T-helper 22 cell (primary cell): Measurements from ENCODE around the gene CPLX3.
"Not testable (repeated sequence)": the region's sequence is repeated elsewhere in the genome, so short reads cannot be mapped to it uniquely, and the experiment has no call there.

Source experiments
- DNase-seq: peaks from one replicate; pipeline ENCODE4 v3.0.0-alpha.2; 2020; ENCODE audit warnings: low read depth

CPLX3 gene, protein sequence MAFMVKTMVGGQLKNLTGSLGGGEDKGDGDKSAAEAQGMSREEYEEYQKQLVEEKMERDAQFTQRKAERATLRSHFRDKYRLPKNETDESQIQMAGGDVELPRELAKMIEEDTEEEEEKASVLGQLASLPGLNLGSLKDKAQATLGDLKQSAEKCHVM

GRCh38 chr15:74826364-74826819 lies at the start of gene CPLX3:
Gene CPLX3, plus strand, starts transcription at chr15:74826627. Its CDS starts 77 bp downstream, at chr15:74826704.
- no peak for DNase-seq

DNA sequence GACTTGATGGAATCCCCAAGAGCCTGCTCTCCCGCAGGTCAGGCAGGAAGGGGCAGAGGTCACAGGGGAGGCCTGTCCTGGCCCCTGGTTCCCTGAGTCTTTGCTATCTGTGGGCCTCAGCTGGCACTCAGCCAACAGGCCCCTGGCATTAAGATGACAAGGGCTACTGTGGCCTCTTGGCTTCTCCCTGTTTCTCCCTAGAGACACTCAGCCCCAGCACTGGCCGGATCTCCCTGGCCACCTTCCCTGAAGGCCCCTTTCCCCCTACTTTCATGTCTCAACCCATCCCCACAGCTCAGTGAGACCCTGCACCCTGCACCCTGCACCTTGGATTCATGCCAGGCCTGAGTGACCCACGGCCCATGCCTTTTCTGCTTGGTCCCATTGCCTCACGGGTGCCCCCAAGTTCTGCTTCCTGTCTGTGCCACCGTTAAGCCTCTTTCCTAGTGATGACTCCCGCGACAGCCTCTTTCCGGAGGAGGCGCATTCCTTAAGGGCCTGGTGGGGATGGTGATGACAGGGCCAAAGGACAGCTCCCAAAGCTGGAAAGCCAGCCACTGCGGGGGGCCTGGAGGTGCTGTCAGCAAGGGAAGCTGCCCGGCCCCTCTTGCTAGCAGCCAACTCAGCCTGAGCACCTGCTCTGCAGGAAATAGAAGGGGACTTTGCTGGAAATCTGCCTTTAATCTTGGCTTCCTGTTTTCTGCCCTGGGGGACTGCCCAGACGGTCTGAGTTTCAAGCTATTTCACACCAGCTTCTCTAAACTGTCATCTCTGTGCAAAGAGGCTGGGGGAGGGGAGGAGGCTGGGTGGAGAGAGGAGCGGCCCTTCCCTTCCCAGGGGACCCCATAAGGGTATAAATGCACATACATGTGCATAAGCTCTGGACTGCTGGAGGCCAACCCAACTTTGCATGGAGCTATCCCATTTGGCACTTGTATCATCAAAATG lies 49.3 kb upstream of the CPLX3 start:
- DNase-seq: peak; percentile 52

GRCh38 chr15:74777769-74778598 lies 48.4 kb upstream of the CPLX3 start:
- DNase-seq: no peak

DNA sequence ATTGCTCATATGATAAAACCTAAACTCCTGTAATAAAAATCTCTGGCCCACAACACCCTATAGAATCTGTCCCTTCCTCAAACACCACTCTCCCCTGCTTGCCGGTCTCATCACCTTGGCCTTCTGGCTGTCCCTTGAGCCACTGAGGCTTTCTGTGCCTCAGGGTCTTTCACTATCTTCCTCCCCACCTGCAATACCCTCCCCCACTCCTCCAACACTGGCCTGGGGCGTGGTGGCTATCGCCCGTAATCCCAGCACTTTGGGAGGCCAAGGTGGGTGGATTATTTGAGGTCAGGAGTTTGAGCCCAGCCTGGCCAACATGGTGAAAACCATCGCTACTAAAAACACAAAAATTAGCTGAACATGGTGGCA lies 47.8 kb upstream of the CPLX3 start:
- DNase-seq: no peak

GRCh38 chr15:74779162-74779648 lies 47.2 kb upstream of the CPLX3 start:
- DNase-seq: no peak

DNA sequence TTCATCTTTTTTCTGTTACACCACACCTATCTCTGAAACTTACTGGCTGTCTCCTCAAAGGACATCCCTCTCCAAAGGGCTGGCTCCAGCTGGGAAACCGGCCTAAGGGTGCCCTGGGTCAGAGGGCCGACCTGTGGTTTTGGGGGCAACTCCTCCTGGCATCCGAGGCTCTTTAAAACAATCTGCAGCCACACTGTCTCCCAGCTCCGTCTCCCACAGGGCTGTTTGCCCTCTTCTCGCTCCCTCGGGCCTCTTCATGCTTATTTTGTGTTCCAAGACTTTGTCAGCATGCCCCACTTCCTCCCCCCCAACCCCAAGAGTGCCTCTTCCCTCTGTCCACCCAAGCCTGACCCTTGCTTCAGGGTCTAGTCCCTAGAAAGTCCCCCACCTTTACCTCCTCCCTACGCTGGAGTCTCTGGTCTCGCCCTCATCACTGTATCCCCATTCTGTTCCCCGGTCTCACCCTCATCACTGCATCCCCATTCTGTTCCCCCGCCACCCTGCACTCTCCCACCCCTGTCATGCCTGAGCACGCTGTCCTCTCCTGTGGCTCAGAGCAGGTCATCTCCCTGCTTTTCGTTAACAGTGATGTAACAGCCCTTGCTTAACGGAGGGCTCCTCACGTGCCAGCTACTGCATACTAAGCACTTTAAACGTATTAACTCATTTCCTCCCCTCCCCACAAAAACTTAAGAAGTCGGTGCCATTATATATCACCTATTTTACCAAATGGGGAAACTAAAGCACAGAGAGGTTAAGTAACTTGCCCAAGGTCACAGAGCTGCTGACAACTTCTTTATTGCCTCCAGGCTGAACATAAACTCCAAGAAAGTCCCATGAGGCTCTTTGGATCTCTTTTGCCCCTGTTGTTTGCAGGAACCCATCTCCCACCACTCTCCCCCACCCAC lies 45.6 kb upstream of the CPLX3 start:
- DNase-seq: no peak

GRCh38 chr15:74781431-74782258 lies 44.8 kb upstream of the CPLX3 start, which contains the start of gene CSK:
Gene CSK, plus strand, starts transcription at chr15:74782080. Its CDS starts 16,218 bp downstream, at chr15:74798298.
- DNase-seq: peak; percentile 68

DNA sequence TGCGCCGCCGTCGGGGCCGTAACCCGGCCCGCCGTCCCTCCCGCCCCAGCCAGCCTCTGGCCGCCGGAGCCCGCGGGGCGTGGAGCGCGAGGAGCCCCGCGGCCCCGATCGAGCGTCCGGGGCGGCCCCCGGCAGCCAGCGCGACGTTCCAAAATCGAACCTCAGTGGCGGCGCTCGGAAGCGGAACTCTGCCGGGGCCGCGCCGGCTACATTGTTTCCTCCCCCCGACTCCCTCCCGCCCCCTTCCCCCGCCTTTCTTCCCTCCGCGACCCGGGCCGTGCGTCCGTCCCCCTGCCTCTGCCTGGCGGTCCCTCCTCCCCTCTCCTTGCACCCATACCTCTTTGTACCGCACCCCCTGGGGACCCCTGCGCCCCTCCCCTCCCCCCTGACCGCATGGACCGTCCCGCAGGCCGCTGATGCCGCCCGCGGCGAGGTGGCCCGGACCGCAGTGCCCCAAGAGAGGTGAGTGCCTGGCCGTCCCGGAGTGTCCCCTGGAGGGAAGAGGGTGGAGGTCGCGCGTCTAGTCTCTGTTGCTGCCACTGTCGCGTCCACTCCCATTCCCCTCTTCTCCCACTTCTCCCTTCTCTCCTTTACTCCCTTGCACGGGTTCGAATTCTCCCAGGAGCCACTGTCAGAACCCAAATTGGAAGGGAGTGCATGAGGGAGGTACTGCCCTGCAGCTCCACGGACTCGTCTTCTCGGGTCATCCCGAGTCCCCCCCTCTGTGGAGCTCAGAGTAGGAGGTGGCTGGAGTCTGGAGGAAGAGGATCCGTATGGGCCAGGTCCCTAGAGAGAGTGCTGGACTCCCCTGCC lies 44.0 kb upstream of the CPLX3 start:
- peak; percentile 56 for DNase-seq

GRCh38 chr15:74783072-74783807 lies 43.2 kb upstream of the CPLX3 start:
- no peak for DNase-seq

DNA sequence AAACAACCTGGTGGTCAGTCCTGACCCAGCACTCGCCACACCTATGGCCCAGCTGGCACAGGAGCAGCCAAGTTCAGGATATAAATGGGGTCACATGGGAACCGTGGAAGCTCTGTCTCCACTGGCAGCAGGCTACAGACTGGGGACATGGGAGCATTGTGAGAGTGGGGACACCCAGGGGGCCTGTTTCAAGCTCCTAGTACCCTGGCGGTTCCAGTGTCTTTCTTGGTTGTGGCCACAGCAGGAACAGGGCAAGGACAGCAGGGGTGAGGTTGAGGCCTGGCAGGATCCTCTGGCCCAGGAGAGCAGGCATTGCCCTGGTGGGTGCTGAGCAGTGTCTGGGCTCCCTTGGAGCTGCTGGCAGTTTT lies 42.6 kb upstream of the CPLX3 start:
- no peak for DNase-seq

- no peak for DNase-seq
Measured at GRCh38 chr15:74784426-74785193, 41.8 kb upstream of the CPLX3 start.

DNA sequence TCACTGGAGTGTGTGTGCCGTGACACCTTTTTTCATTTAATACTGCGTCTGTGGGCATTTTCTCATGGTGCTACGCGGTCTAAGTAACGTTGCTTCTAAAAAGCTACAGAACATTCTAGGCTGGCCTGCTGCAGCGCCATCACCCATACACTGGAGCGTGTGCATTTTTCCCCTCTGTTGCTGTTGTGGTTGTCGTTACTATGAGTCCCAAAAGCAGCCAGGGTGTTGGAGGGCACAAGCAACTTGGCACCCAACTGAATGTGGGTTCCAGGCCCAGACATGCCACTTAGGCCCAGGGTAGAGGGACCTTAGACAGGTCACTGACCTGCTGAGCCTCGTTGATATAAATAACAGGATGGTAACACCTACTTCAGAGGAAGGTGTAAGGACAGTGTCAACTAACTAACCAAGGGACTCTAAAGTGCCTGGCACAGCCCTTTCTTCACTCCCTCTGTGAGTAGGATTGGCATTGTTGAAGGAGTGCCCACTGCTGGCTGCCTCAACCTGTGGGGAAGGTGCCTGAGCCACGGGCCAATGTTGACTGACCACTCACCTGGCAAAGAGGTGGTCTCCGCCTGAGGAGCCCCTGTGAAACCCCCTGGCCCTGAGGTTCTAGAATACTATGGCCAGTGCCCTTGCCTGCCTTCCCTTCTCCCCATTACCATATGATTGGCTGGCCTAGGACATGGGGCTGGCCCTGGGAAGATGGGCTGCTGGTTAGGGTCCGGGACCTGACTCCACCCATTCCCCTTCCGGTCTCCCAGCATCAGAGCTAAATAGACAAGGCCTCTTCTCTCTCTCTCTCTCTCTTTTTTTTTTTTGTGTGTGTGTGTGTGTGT lies 41.0 kb upstream of the CPLX3 start:
- no peak for DNase-seq

- not testable (repeated sequence) for DNase-seq
Measured at GRCh38 chr15:74786081-74786480, 40.3 kb upstream of the CPLX3 start.

DNA sequence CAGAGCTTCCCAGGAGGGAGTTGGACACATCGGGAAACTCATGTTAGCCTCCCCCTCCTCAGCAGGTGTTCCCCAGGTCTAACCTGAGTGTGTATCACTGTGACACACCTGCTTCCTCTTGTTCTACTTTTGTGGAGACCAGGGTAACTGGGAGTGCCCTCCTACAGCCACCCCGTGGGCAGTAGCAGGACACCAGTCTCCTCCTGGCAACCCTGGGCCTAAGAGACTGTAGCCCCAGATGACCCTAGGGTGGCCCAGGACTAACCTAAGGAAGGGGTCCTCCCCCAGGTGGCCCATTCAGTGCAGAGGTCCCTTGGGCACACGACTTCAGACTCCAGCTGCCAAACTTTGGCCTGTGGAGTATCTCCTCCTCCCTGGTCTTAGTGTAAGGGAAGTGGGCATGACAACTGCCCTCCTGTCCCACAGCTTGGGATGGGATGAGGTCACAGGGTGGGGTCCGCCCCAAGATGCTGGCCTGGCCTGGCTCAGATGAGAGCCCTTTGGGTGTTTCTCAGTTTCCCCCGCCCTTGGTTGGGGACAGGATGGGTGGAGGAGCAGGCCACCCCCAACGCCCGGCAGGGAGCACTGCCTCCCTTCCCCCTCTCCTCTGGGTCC lies 39.8 kb upstream of the CPLX3 start:
- DNase-seq: no peak

GRCh38 chr15:74787251-74788041 lies 39.0 kb upstream of the CPLX3 start:
- peak; percentile 93 for DNase-seq
